Thymus (tissue), 11 donors: ENCODE measurements around the gene ARPIN. TPM values are rescaled to one million over a fixed set of nuclear protein-coding genes. Genes with fewer than 3 reads are reported as not detected.
"Not testable (repeated sequence)": the region's sequence is repeated elsewhere in the genome, so short reads cannot be mapped to it uniquely, and the experiment has no call there.

ENCODE experiments used
- DNase-seq, 9 donors: peaks; one replicate each; pipeline ENCODE4 v3.0.0-alpha.2; 2013; ENCODE audit warnings: low spot score in 9 of 9, low read depth in 6 of 9, missing footprints in 1 of 9
- H3K27ac ChIP-seq, 2 donors: one replicate each; pipeline ENCODE4 v1.5.1; 2013; ENCODE audit warnings: control low read depth in 1 of 2, low read depth in 1 of 2, low read length in 1 of 2, mild to moderate bottlenecking in 1 of 2, moderate library complexity in 1 of 2
- H3K27me3 ChIP-seq, 2 donors: one replicate each; pipeline ENCODE4 v1.5.1; 2013; ENCODE audit warnings: low read length in 1 of 2; ENCODE audit not compliant: control insufficient read depth in 2 of 2, insufficient read depth in 1 of 2
- H3K36me3 ChIP-seq, 2 donors: one replicate each; pipeline ENCODE4 v1.5.1; 2013; ENCODE audit warnings: low read length in 1 of 2, mild to moderate bottlenecking in 1 of 2, moderate library complexity in 1 of 2; ENCODE audit not compliant: control insufficient read depth in 2 of 2, insufficient read depth in 2 of 2
- H3K4me1 ChIP-seq, 2 donors: one replicate each; pipeline ENCODE4 v1.5.1; 2013; ENCODE audit warnings: low read length in 2 of 2; ENCODE audit not compliant: control insufficient read depth in 2 of 2, insufficient read depth in 2 of 2
- H3K4me3 ChIP-seq, 2 donors: one replicate each; pipeline ENCODE4 v1.5.1; 2013; ENCODE audit warnings: low read length in 2 of 2, control low read depth in 1 of 2, mild to moderate bottlenecking in 1 of 2
- H3K9me3 ChIP-seq, 2 donors: one replicate each; pipeline ENCODE4 v1.5.1; 2013; ENCODE audit warnings: low read length in 1 of 2, mild to moderate bottlenecking in 1 of 2; ENCODE audit not compliant: control insufficient read depth in 2 of 2, insufficient read depth in 1 of 2
- WGBS: extraction: QIAGEN DNeasy Blood & Tissue Kit; methylation state at CpG from one replicate; pipeline ENCODE4 v1.1.7; 2013; 5-methylcytosine and 5-hydroxymethylcytosine counted together
- polyA plus RNA-seq: library from polyadenylated mRNA; stranded (reverse); fragments of 200-250 nt; gene quantifications from one replicate; pipeline ENCODE4 v1.2.3, GENCODE V29; 2013
- total RNA-seq: library from RNA; stranded (reverse); fragments of 120-200 nt; gene quantifications from one replicate; pipeline ENCODE4 v1.2.4, GENCODE V29; 2013
- donor health status: healthy.

Gene ARPIN
- total and polyA plus RNA-seq, 2 donors = 2.7 to 7.8 TPM

GRCh38 chr15:89893027-89893426 is 19.7 kb downstream of the ARPIN start:
- 36% methylated on average over 6 of the region's 6 CpGs for WGBS
- DNase-seq = peak in 1 of 9 donors; percentile 16
- Histone ChIP-seq H3K9me3 (no peaks in the 10 kb centered on the region), H3K27ac (peak overlapping the region in 1 of 2 donors; percentile 87), H3K4me1 (peaks cover 2 to 10% of the 10 kb centered on the region in 2 donors), H3K36me3 (peaks cover 10% of the 10 kb centered on the region in 2 donors), H3K4me3 (peak overlapping the region; percentile 95 to 99), H3K27me3 (peaks cover 0 to 2% of the 10 kb centered on the region in 2 donors)

- H3K9me3 ChIP-seq = no peaks in the 10 kb centered on the region
- H3K36me3 ChIP-seq = peaks cover 33 to 35% of the 10 kb centered on the region in 2 donors
- no peak for DNase-seq
- 94% methylated on average over 4 of the region's 4 CpGs for WGBS
- no peak overlapping the region for H3K4me3 ChIP-seq
- H3K4me1 ChIP-seq = peaks cover 2 to 5% of the 10 kb centered on the region in 2 donors
- H3K27ac ChIP-seq = no peak overlapping the region
- H3K27me3 ChIP-seq = no peaks in the 10 kb centered on the region
Observed at GRCh38 chr15:89888214-89888804, 24.4 kb downstream of the ARPIN start.

- H3K4me1 ChIP-seq = no peaks in the 10 kb centered on the region
- H3K27me3 ChIP-seq = no peaks in the 10 kb centered on the region
- over 99% methylated on average over 2 of the region's 2 CpGs for WGBS
- no peak overlapping the region for H3K27ac ChIP-seq
- no peaks in the 10 kb centered on the region for H3K9me3 ChIP-seq
- H3K36me3 ChIP-seq = peaks cover 34 to 45% of the 10 kb centered on the region in 2 donors
- no peak overlapping the region for H3K4me3 ChIP-seq
- DNase-seq = no peak
Observed at GRCh38 chr15:89885611-89886010, 27.1 kb downstream of the ARPIN start.

- not testable (repeated sequence) for H3K27ac ChIP-seq, H3K9me3 ChIP-seq, DNase-seq, H3K4me3 ChIP-seq, H3K27me3 ChIP-seq, H3K4me1 ChIP-seq
- WGBS = 64% methylated on average over 3 of the region's 3 CpGs
- H3K36me3 ChIP-seq = peaks cover 34 to 45% of the 10 kb centered on the region in 2 donors
Observed at GRCh38 chr15:89885179-89885578, 27.6 kb downstream of the ARPIN start.

- no peak for DNase-seq
- peaks cover 29 to 50% of the 10 kb centered on the region in 2 donors for H3K36me3 ChIP-seq
- no peaks in the 10 kb centered on the region for H3K9me3 ChIP-seq
- H3K27me3 ChIP-seq = no peaks in the 10 kb centered on the region
- no peak overlapping the region for H3K27ac ChIP-seq
- H3K4me3 ChIP-seq = no peak overlapping the region
- 97% methylated on average over 1 of the region's 1 CpG for WGBS
- no peaks in the 10 kb centered on the region for H3K4me1 ChIP-seq
Observed at GRCh38 chr15:89883518-89883917, 29.2 kb downstream of the ARPIN start.

- no peaks in the 10 kb centered on the region for H3K27me3 ChIP-seq
- 94% methylated on average over 1 of the region's 1 CpG for WGBS
- no peak overlapping the region for H3K4me3 ChIP-seq
- no peaks in the 10 kb centered on the region for H3K9me3 ChIP-seq
- H3K27ac ChIP-seq = no peak overlapping the region
- H3K4me1 ChIP-seq = no peaks in the 10 kb centered on the region
- no peak for DNase-seq
- H3K36me3 ChIP-seq = peaks cover 13 to 47% of the 10 kb centered on the region in 2 donors
Observed at GRCh38 chr15:89880727-89881126, 32.0 kb downstream of the ARPIN start.

- 97% methylated on average over 3 of the region's 3 CpGs for WGBS
- H3K4me1 ChIP-seq = no peaks in the 10 kb centered on the region
- H3K4me3 ChIP-seq = no peak overlapping the region
- H3K27me3 ChIP-seq = no peaks in the 10 kb centered on the region
- DNase-seq = no peak
- H3K9me3 ChIP-seq = no peaks in the 10 kb centered on the region
- H3K27ac ChIP-seq = no peak overlapping the region
- peaks cover 6 to 36% of the 10 kb centered on the region in 2 donors for H3K36me3 ChIP-seq
Observed at GRCh38 chr15:89878323-89878722, 34.4 kb downstream of the ARPIN start.

GRCh38 chr15:89877083-89877425 is 35.7 kb downstream of the ARPIN start:
- no peaks in the 10 kb centered on the region for H3K4me1 ChIP-seq
- no peaks in the 10 kb centered on the region for H3K9me3 ChIP-seq
- no peak overlapping the region for H3K27ac ChIP-seq
- H3K4me3 ChIP-seq = no peak overlapping the region
- WGBS = 72% methylated on average over 2 of the region's 2 CpGs
- H3K36me3 ChIP-seq = peaks cover 8 to 30% of the 10 kb centered on the region in 2 donors
- no peak for DNase-seq
- H3K27me3 ChIP-seq = no peaks in the 10 kb centered on the region

GRCh38 chr15:89876396-89877082 is 36.2 kb downstream of the ARPIN start:
- Histone ChIP-seq H3K4me1 (no peaks in the 10 kb centered on the region), H3K36me3 (peaks cover 8 to 33% of the 10 kb centered on the region in 2 donors), H3K27ac (no peak overlapping the region), H3K9me3 (no peaks in the 10 kb centered on the region), H3K4me3 (no peak overlapping the region), H3K27me3 (no peaks in the 10 kb centered on the region)
- DNase-seq = no peak
- WGBS = 98% methylated on average over 4 of the region's 4 CpGs
